BLaER1 treated with 17β-estradiol and CSF1 and Interleukin-3, amounts not matched to agents 10 nM and 100 nM (cell line): ENCODE results near the gene ITGB2.

Experiments
- H3K27ac ChIP-seq, 11 experiments: shearing (Covaris generic); formaldehyde crosslinking; 2 replicates each; pipeline ENCODE4 v1.8.1; 2022
- H3K27me3 ChIP-seq, 11 experiments: shearing (Covaris generic); formaldehyde crosslinking; 2 replicates each; pipeline ENCODE4 v1.8.1; 2022
- H3K36me3 ChIP-seq, 11 experiments: shearing (Covaris generic); formaldehyde crosslinking; 2 replicates each; pipeline ENCODE4 v1.8.1; 2022
- H3K4me1 ChIP-seq, 10 experiments: shearing (Covaris generic); formaldehyde crosslinking; 2 replicates each; pipeline ENCODE4 v1.8.1; 2022
- H3K4me2 ChIP-seq, 11 experiments: shearing (Covaris generic); formaldehyde crosslinking; 2 replicates each; pipeline ENCODE4 v1.8.1; 2022
- H3K4me3 ChIP-seq, 10 experiments: shearing (Covaris generic); formaldehyde crosslinking; 2 replicates each; pipeline ENCODE4 v1.8.1; 2022
- H3K9ac ChIP-seq, 11 experiments: shearing (Covaris generic); formaldehyde crosslinking; 2 replicates each; pipeline ENCODE4 v1.8.1; 2022
- H3K9me3 ChIP-seq, 11 experiments: shearing (Covaris generic); formaldehyde crosslinking; replicated peaks in 1 of 11; 2 replicates each; pipeline ENCODE4 v1.8.1; 2022
- H4K20me1 ChIP-seq, 11 experiments: shearing (Covaris generic); formaldehyde crosslinking; 2 replicates each; pipeline ENCODE4 v1.8.1; 2022
- Cebpa-rat ChIP-seq, 11 experiments: shearing (Covaris generic); IDR thresholded peaks; 2 replicates each; pipeline ENCODE4 v1.8.1; 2022

Gene ITGB2

DNA sequence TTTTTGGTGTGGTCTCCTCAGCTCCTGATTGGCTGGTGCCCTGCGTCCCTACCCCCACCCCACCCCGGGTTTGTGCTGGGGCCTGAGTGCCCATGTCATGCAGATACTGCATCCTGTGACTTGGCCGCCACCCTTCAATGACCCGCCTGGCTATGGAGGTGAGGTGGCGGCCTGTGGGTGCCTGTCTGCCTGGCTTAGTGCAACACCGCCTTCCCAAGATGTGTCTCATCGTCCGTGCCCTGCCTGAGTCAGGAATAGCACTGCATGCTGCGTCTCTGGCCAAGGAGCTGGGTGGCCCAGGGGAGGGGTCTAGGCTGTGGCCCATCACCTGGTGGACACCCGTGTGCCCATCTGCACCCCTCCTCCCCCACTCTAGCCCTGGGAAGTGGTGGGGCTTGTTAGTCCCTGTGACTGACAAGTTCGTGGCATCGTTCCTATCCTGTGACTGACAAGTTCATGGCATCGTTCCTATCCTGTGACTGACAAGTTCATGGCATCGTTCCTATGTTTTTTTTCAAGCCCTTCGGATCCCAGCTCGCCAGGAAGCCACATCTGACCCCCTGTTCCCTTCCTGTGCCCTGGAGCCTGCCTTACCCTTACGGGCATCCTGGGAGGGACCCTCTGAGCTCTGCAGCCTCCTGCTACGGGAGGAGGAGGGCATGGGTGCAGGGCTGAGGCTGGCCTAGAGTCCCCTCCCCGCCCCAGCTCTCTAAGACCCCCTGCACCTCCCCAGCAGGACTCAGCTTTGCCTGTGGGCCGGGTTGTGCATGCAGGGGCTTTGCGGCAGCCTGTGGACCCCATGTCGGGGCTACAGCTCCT lies 26.6 kb upstream of the ITGB2 start:
- peak overlapping the region in 2 of 11 experiments; percentile 15 to 53; a peak in 3 of 22 replicates for H3K27ac ChIP-seq

DNA sequence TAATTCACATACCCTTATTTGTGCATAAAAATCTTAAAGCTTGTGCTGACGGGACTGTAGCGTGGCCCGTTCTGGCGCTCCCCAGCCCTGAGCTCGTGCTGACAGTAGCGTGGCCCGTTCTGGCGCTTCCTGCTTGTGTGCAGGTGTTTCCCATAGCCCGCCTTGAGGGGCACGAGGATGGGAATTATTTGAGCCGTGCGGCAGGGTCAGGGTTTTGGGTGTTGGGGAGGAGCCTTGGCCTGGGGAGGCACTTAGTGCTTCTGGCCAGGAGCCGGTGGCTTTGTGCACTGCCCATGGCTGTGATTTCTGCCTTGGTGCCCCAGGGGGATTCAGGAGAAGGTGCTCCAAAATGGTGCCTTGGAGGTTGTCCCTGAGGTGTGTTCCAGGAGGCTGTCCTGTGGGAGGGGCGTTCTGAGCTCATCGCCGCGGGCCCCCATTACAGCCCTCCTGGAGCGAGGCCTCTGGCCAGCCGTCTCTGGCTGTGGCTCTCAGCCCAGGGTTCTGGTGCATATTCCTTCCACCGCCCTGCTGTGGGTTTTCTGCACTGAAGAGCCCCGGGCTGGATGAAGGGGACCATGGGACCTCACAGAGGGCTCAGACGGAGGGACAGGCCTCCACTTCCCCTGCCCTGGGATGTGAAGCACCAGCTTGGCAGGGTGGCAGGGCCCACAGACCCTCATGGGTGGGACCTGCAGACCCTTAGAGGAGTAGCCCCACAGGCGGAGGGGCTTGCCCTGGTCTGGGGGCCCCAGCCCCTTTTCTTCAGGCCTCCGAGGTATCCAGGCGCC lies 25.7 kb upstream of the ITGB2 start:
- H3K4me1 ChIP-seq: peaks cover 45 to 100% (median 95%) of the 10 kb centered on the region in 10 experiments
- H4K20me1 ChIP-seq: peaks cover 91 to 100% (median 100%) of the 10 kb centered on the region in 11 experiments
- peak overlapping the region; percentile 45 to 97 (median 88) for H3K4me2 ChIP-seq
- peaks cover 43 to 97% (median 74%) of the 10 kb centered on the region in 11 experiments for H3K36me3 ChIP-seq
- no peaks in the 10 kb centered on the region for H3K9me3 ChIP-seq
- H3K27ac ChIP-seq: peak overlapping the region in 4 of 11 experiments; percentile 15 to 53 (median 40); a peak in 7 of 22 replicates
- peaks cover 0 to 36% (median 0%) of the 10 kb centered on the region in 11 experiments; a peak in 6 of 22 replicates for H3K27me3 ChIP-seq
- peak overlapping the region in 4 of 10 experiments; percentile 16 to 31 (median 26); a peak in 7 of 20 replicates for H3K4me3 ChIP-seq
- TF ChIP-seq Cebpa-rat (IDR thresholded peaks at IDR 0.05): no peak
- peak overlapping the region in 6 of 11 experiments; percentile 1 to 65 (median 41); a peak in 9 of 22 replicates for H3K9ac ChIP-seq

More for the DNA sequence above, 26.6 kb upstream of the ITGB2 start:
- Histone ChIP-seq H3K27me3 (peaks cover 0 to 44% (median 0%) of the 10 kb centered on the region in 11 experiments; a peak in 7 of 22 replicates), H3K36me3 (peaks cover 43 to 95% (median 73%) of the 10 kb centered on the region in 11 experiments), H4K20me1 (peaks cover 89 to 100% (median 100%) of the 10 kb centered on the region in 11 experiments), H3K4me1 (peaks cover 38 to 100% (median 95%) of the 10 kb centered on the region in 10 experiments), H3K4me2 (peak overlapping the region in 10 of 11 experiments; percentile 45 to 97 (median 89); a peak in 21 of 22 replicates), H3K9me3 (no peaks in the 10 kb centered on the region), H3K4me3 (peak overlapping the region in 2 of 10 experiments; percentile 16 to 31; a peak in 3 of 20 replicates), H3K9ac (peak overlapping the region in 4 of 11 experiments; percentile 40 to 65 (median 42); a peak in 6 of 22 replicates)
- no peak for TF ChIP-seq Cebpa-rat (IDR thresholded peaks at IDR 0.05)

DNA sequence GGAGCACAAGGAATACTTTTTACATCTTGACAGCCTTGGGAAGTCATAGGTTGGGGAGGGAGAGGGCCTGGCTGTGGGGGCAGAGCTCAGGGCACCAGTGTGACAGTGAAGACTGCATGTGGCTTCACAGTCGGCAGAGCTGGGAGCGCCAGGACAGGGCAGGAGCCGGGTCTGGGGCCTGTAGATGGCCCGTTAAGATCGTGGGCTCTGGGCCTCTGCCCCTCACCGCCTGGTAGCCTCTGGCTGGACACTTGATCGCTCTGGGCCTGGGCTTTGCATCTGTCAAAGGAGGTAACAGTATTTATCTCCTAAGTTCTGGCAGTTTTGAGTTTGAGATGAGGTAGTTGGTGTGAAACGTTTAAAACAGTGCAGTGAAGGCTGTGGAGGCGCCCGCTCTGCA lies 23.9 kb upstream of the ITGB2 start:
- Histone ChIP-seq H3K9me3 (no peaks in the 10 kb centered on the region), H3K9ac (peak overlapping the region in 4 of 11 experiments; percentile 2 to 65 (median 30); a peak in 4 of 22 replicates), H3K4me2 (peak overlapping the region in 10 of 11 experiments; percentile 52 to 97 (median 89); a peak in 19 of 22 replicates), H3K36me3 (peaks cover 33 to 83% (median 62%) of the 10 kb centered on the region in 11 experiments), H3K4me1 (peaks cover 54 to 90% (median 87%) of the 10 kb centered on the region in 10 experiments), H3K27me3 (peaks cover 0 to 21% (median 0%) of the 10 kb centered on the region in 11 experiments; a peak in 5 of 22 replicates), H3K4me3 (no peak overlapping the region), H4K20me1 (peaks cover 84 to 95% (median 90%) of the 10 kb centered on the region in 11 experiments), H3K27ac (no peak overlapping the region)
- no peak for TF ChIP-seq Cebpa-rat (IDR thresholded peaks at IDR 0.05)

DNA sequence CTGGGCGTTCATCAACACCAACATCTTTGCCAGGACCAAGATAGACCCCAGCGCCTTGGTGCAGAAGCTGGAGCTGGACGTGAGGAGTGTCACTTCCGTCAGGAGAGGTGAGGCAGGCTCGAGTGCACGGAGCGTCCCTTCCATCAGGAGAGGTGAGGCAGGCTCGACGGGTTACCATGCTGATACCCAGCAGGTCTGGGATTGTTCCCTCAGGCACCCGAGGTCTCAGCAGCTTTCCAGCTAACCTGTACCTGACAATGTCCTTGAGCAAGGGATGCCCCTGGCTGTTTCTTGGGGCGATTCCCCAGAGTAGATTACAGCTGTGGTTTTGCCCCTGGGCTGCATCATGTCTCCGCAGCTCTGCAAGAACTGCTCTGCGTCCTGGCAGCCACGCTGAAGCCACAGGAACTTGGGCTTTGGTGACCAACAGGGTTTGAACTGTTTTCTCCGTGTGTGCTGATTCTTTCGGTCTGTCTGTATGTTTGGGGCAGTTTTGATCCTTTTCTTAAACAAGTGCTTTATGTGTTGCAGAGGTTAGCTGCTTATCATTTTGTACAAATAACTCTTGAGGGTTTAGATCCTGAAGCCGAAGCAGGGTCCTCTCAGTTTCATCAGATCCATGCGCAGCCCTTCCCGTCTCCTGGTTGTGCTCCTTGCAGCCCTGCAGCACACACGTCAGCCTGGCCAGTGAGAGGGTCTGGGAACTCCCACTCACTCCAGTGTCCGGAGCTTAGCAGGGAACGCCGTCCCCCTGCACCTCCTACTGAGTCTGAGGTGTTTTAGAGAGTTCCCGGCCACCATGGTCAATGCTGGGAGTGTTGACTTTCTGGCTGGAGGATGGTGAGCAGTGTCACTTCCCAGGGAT lies 23.2 kb upstream of the ITGB2 start:
- peaks cover 32 to 76% (median 55%) of the 10 kb centered on the region in 11 experiments for H3K36me3 ChIP-seq
- peaks cover 60 to 90% (median 87%) of the 10 kb centered on the region in 10 experiments for H3K4me1 ChIP-seq
- peak overlapping the region; percentile 81 to 97 (median 90); a peak in 21 of 22 replicates for H3K4me2 ChIP-seq
- no peak overlapping the region for H3K4me3 ChIP-seq
- no peak overlapping the region for H3K27ac ChIP-seq
- H4K20me1 ChIP-seq: peaks cover 77 to 90% (median 83%) of the 10 kb centered on the region in 11 experiments
- H3K9ac ChIP-seq: peak overlapping the region in 3 of 11 experiments; percentile 21 to 93 (median 65); a peak in 3 of 22 replicates
- H3K27me3 ChIP-seq: peaks cover 0 to 21% (median 0%) of the 10 kb centered on the region in 11 experiments; a peak in 5 of 22 replicates
- H3K9me3 ChIP-seq: no peaks in the 10 kb centered on the region
- no peak for TF ChIP-seq Cebpa-rat (IDR thresholded peaks at IDR 0.05)

DNA sequence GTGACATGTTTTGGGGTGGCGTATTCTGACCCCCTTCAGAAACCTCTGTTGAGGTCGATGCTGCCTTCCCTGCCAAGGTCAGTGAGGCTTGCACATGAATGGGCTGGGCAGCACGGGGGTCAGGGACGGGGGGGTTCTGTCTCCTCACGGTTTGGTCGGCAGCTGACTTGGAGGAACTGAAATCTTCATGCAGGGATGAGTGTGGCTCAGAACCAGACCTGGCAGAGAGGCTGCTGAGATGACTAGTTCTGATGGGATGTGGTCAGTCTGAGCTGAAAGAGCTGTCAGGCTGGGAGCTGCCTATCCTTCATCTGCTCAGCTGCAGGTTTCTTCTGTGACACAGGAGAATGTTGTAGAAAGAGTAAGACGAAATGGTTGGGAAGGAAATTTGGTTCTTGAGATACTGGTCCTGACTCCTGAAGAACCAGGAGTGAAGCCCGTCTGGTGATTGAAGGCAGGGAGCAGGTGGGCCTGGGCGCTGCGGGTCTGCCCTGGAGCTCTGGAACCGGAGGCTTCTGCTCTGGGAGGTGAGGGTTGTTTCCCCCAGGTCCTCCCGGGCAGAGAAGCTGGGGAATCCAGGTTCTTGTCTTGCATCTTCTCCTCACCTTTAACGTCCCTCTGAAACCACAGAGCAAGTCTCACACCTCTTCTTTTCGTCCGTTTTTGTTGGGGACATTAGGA lies 22.4 kb upstream of the ITGB2 start:
- peaks cover 0 to 21% (median 0%) of the 10 kb centered on the region in 11 experiments; a peak in 5 of 22 replicates for H3K27me3 ChIP-seq
- H3K4me3 ChIP-seq: no peak overlapping the region
- H3K27ac ChIP-seq: no peak overlapping the region
- H4K20me1 ChIP-seq: peaks cover 69 to 90% (median 76%) of the 10 kb centered on the region in 11 experiments
- H3K4me1 ChIP-seq: peaks cover 64 to 91% (median 87%) of the 10 kb centered on the region in 10 experiments
- H3K9ac ChIP-seq: peak overlapping the region in 6 of 11 experiments; percentile 3 to 93 (median 13); a peak in 5 of 22 replicates
- no peaks in the 10 kb centered on the region for H3K9me3 ChIP-seq
- H3K36me3 ChIP-seq: peaks cover 27 to 68% (median 47%) of the 10 kb centered on the region in 11 experiments
- TF ChIP-seq Cebpa-rat (IDR thresholded peaks at IDR 0.05): no peak
- peak overlapping the region; percentile 81 to 97 (median 90) for H3K4me2 ChIP-seq

DNA sequence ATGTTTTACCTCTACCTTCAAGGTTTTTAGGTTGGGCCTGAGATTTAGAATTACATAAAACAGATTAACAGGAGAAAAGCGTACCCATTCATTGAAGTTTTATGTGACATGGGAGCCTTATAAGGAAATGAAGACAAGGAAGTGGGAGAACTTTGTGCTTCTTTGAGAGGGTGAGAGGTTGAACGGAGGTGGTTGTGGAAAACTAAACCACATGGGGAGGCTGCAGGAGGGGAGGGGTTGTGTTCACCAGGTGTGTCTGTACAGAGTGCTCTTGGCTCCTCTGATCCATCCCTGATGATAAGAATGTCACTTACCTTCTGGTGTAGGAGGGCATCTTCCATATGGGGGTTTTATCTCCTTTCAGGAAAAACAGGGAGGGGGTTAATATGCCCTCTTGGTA lies 21.9 kb upstream of the ITGB2 start:
- H3K4me3 ChIP-seq: peak overlapping the region in 3 of 10 experiments; percentile 8 to 93 (median 86); a peak in 3 of 20 replicates
- H3K36me3 ChIP-seq: peaks cover 22 to 62% (median 42%) of the 10 kb centered on the region in 11 experiments
- peaks cover 63 to 90% (median 70%) of the 10 kb centered on the region in 11 experiments for H4K20me1 ChIP-seq
- no peak for TF ChIP-seq Cebpa-rat (IDR thresholded peaks at IDR 0.05)
- H3K27me3 ChIP-seq: peaks cover 0 to 21% (median 0%) of the 10 kb centered on the region in 11 experiments; a peak in 5 of 22 replicates
- no peaks in the 10 kb centered on the region for H3K9me3 ChIP-seq
- H3K9ac ChIP-seq: peak overlapping the region in 5 of 11 experiments; percentile 3 to 95 (median 89); a peak in 8 of 22 replicates
- H3K4me2 ChIP-seq: peak overlapping the region; percentile 81 to 97 (median 90)
- peaks cover 64 to 90% (median 83%) of the 10 kb centered on the region in 10 experiments for H3K4me1 ChIP-seq
- no peak overlapping the region for H3K27ac ChIP-seq

DNA sequence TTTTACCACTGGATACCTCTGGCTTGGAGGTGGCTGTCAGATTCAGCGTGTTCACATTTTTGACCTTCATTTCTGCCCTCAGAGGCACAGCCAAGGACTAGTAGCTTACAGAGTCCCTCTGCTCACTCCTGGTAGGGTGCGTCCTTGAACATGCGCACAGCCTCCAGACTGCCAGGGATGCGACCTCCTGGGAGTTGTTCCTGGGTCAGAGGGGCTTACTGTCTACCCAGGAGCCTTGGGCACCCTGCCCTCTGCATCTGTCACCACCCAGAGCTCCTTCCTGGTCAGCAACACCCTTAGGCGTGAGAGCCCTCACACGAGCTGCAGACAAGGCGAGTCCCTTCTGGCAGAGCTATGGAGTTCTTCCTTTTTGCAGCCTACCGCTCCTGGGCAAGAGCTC lies 20.9 kb upstream of the ITGB2 start:
- H3K27ac ChIP-seq: no peak overlapping the region; a peak in 1 of 22 replicates
- peak overlapping the region; percentile 81 to 97 (median 90) for H3K4me2 ChIP-seq
- H3K9ac ChIP-seq: peak overlapping the region; percentile 74 to 95 (median 87); a peak in 20 of 22 replicates
- peaks cover 0 to 20% (median 0%) of the 10 kb centered on the region in 11 experiments; a peak in 5 of 22 replicates for H3K27me3 ChIP-seq
- TF ChIP-seq Cebpa-rat (IDR thresholded peaks at IDR 0.05): no peak
- peaks cover 22 to 52% (median 40%) of the 10 kb centered on the region in 11 experiments for H3K36me3 ChIP-seq
- peak overlapping the region in 9 of 10 experiments; percentile 83 to 96 (median 89); a peak in 17 of 20 replicates for H3K4me3 ChIP-seq
- peaks cover 57 to 90% (median 74%) of the 10 kb centered on the region in 10 experiments for H3K4me1 ChIP-seq
- peaks cover 53 to 90% (median 62%) of the 10 kb centered on the region in 11 experiments for H4K20me1 ChIP-seq
- no peaks in the 10 kb centered on the region for H3K9me3 ChIP-seq
